Fibroblast of lung (primary cell): ENCODE measurements around the gene TMEM234. TPM values are rescaled to one million over a fixed set of nuclear protein-coding genes. Genes with fewer than 3 reads are reported as not detected.

Source experiments
- DNase-seq, 2 donors: peaks; one replicate each; pipeline versions ENCODE4 v3.0.0 to v3.0.0-alpha.2; 2010; ENCODE audit warnings: low read depth in 2 of 2
- H2AFZ ChIP-seq: 2 replicates; pipeline ENCODE4 v1.5.1; 2012; ENCODE audit warnings: low read length, control low read depth, inconsistent platforms
- H3K27ac ChIP-seq: 2 replicates; pipeline ENCODE4 v1.5.1; 2011; ENCODE audit warnings: low read length, control low read depth; ENCODE audit not compliant: insufficient read depth
- H3K27me3 ChIP-seq: 2 replicates; pipeline ENCODE4 v1.5.1; 2011; ENCODE audit warnings: mild to moderate bottlenecking, low read length; ENCODE audit not compliant: control insufficient read depth, insufficient read depth
- H3K36me3 ChIP-seq: 2 replicates; pipeline ENCODE4 v1.5.1; 2011; ENCODE audit warnings: low read length; ENCODE audit not compliant: control insufficient read depth, insufficient read depth
- H3K4me1 ChIP-seq: 2 replicates; pipeline ENCODE4 v1.5.1; 2011; ENCODE audit warnings: low read length; ENCODE audit not compliant: control insufficient read depth, insufficient read depth; ENCODE audit errors: extremely low read depth
- H3K4me2 ChIP-seq: 2 replicates; pipeline ENCODE4 v1.5.1; 2011; ENCODE audit warnings: low read length, control low read depth; ENCODE audit not compliant: insufficient read depth; ENCODE audit errors: extremely low read depth
- H3K4me3 ChIP-seq, 4 experiments: fragments of 200-600 bp in 1 of 4; sonication (generic) in 1 of 4; replicated peaks in 1 of 4; 2 replicates each; pipeline ENCODE4 v1.5.1; 2011 to 2016; ENCODE audit warnings: low read length in 4 of 4, low read depth in 3 of 4, mild to moderate bottlenecking in 3 of 4, control low read depth in 2 of 4, inconsistent platforms in 1 of 4, mixed read lengths in 1 of 4; ENCODE audit not compliant: insufficient read depth in 1 of 4; ENCODE audit errors: control extremely low read depth in 1 of 4
- H3K79me2 ChIP-seq: 2 replicates; pipeline ENCODE4 v1.5.1; 2012; ENCODE audit warnings: mild to moderate bottlenecking, low read length, inconsistent platforms; ENCODE audit not compliant: control insufficient read depth, insufficient read depth
- H3K9ac ChIP-seq: 2 replicates; pipeline ENCODE4 v1.5.1; 2011; ENCODE audit warnings: mild to moderate bottlenecking, low read length, control low read depth; ENCODE audit not compliant: insufficient read depth
- H3K9me3 ChIP-seq: 2 replicates; pipeline ENCODE4 v1.5.1; 2012; ENCODE audit warnings: low read depth, low read length; ENCODE audit not compliant: control insufficient read depth, insufficient read depth
- H4K20me1 ChIP-seq: 2 replicates; pipeline ENCODE4 v1.5.1; 2011; ENCODE audit warnings: low read length; ENCODE audit not compliant: control insufficient read depth, insufficient read depth; ENCODE audit errors: extremely low read depth
- CTCF ChIP-seq, 2 donors: IDR thresholded peaks in 1 of 2; conservative IDR thresholded peaks in 1 of 2; 1 replicate in 1 of 2; 2 replicates in 1 of 2; pipeline ENCODE4 v1.5.1; 2011 to 2012; ENCODE audit warnings: low read length in 2 of 2, control low read depth in 1 of 2, inconsistent platforms in 1 of 2, low read depth in 1 of 2, mild to moderate bottlenecking in 1 of 2
- EZH2 ChIP-seq: IDR thresholded peaks from 2 replicates; pipeline ENCODE4 v1.5.1; 2012; ENCODE audit warnings: low read length, control low read depth, mild to moderate bottlenecking; ENCODE audit errors: missing control alignments
- polyA plus RNA-seq, 2 donors: library from polyadenylated mRNA; depleted of rRNA in 1 of 2; stranded (reverse) in 1 of 2; unstranded in 1 of 2; fragments of >200 nt; gene quantifications; 2 replicates each; pipeline ENCODE4 v1.2.1, GENCODE V29; 2011 to 2012; ENCODE audit warnings: missing spikeins in 1 of 2
- total RNA-seq: library from RNA; depleted of rRNA; stranded (reverse); fragments of >200 nt; gene quantifications from 2 replicates; pipeline ENCODE4 v1.2.1, GENCODE V29; 2014

The TMEM234 gene
- total and polyA plus RNA-seq, 2 donors (not counting 1 experiment from before 2014, with no cell fraction given) = 15.8 to 17.5 TPM

GRCh38 chr1:32192220-32192948, 29.8 kb downstream of the TMEM234 start:
- H2AFZ ChIP-seq = no peak overlapping the region
- no peaks in the 10 kb centered on the region for H3K27me3 ChIP-seq
- no peaks in the 10 kb centered on the region for H3K9me3 ChIP-seq
- H3K4me2 ChIP-seq = no peak overlapping the region
- no peaks in the 10 kb centered on the region for H3K4me1 ChIP-seq
- H3K79me2 ChIP-seq = peaks cover 6% of the 10 kb centered on the region
- H3K27ac ChIP-seq = no peak overlapping the region
- no peak for TF ChIP-seq EZH2
- H3K9ac ChIP-seq = no peak overlapping the region
- H3K36me3 ChIP-seq = peaks cover 61% of the 10 kb centered on the region
- no peak overlapping the region for H3K4me3 ChIP-seq
- no peak for DNase-seq
- no peaks in the 10 kb centered on the region for H4K20me1 ChIP-seq

- H3K4me3 ChIP-seq = no peak overlapping the region
- H3K27me3 ChIP-seq = no peaks in the 10 kb centered on the region
- no peak overlapping the region for H2AFZ ChIP-seq
- no peak overlapping the region for H3K9ac ChIP-seq
- TF ChIP-seq CTCF (conservative IDR thresholded peaks at IDR 0.05 in 1 of 2, IDR thresholded peaks at IDR 0.05 in 1 of 2; ENCODE audit: low read depth in 1 of 2, low read length in 2 of 2) (no peak), EZH2 (no peak)
- H4K20me1 ChIP-seq = peaks cover 3% of the 10 kb centered on the region
- no peak for DNase-seq
- H3K9me3 ChIP-seq = no peaks in the 10 kb centered on the region
- peaks cover 52% of the 10 kb centered on the region for H3K36me3 ChIP-seq
- H3K79me2 ChIP-seq = peaks cover 45% of the 10 kb centered on the region
- H3K4me2 ChIP-seq = no peak overlapping the region
- H3K4me1 ChIP-seq = no peaks in the 10 kb centered on the region
- H3K27ac ChIP-seq = no peak overlapping the region
These were observed 34.3 kb downstream of the TMEM234 start for GRCh38 chr1:32187850-32188249.

GRCh38 chr1:32186491-32186890, 35.7 kb downstream of the TMEM234 start:
- peaks cover 1% of the 10 kb centered on the region for H3K4me1 ChIP-seq
- no peak overlapping the region for H3K27ac ChIP-seq
- H4K20me1 ChIP-seq = peaks cover 3% of the 10 kb centered on the region
- DNase-seq = no peak
- peaks cover 58% of the 10 kb centered on the region for H3K79me2 ChIP-seq
- TF ChIP-seq EZH2 = no peak
- no peak for TF ChIP-seq CTCF (conservative IDR thresholded peaks at IDR 0.05 in 1 of 2, IDR thresholded peaks at IDR 0.05 in 1 of 2; ENCODE audit: low read depth in 1 of 2, low read length in 2 of 2)
- H3K9ac ChIP-seq = no peak overlapping the region
- H3K9me3 ChIP-seq = no peaks in the 10 kb centered on the region
- no peaks in the 10 kb centered on the region for H3K27me3 ChIP-seq
- peaks cover 42% of the 10 kb centered on the region for H3K36me3 ChIP-seq
- H3K4me3 ChIP-seq = no peak overlapping the region
- no peak overlapping the region for H2AFZ ChIP-seq
- no peak overlapping the region for H3K4me2 ChIP-seq
